Panc1 (cell line): ENCODE measurements around the gene DZIP1. TPM values are rescaled to one million over a fixed set of nuclear protein-coding genes. Genes with fewer than 3 reads are reported as not detected.

Source experiments
- ATAC-seq: fragments of 200-7000 bp; cut with Tn5 transposase; 2 replicates; pipeline ENCODE4 v1.9.1; 2020; ENCODE audit warnings: mild to moderate bottlenecking, moderate library complexity
- BruUV-seq: library from RNA; stranded (reverse); fragments of 400-500 nt; replicated peaks from 2 replicates; lab custom pipeline; 2021; lab: Mats Ljungman, UMichigan
- CTCF ChIA-PET: fragments of 300-600 bp; sonication (Branson Sonifier 250); formaldehyde crosslinking; loops from one replicate; lab custom pipeline; 2022; ENCODE audit warnings: antibody characterized with exemption; lab: Charles Lee
- POLR2A ChIA-PET: fragments of 300-600 bp; sonication (Branson Sonifier 250); formaldehyde crosslinking; loops from one replicate; lab custom pipeline; 2022; ENCODE audit warnings: antibody characterized with exemption; lab: Charles Lee
- DNase-seq: peaks from one replicate; pipeline ENCODE4 v3.0.0-alpha.2; 2010; ENCODE audit warnings: low read depth, low spot score
- H3K27ac ChIP-seq: 2 replicates; pipeline ENCODE4 v1.5.1; 2011; ENCODE audit warnings: mild to moderate bottlenecking, low read length, inconsistent platforms
- H3K27me3 ChIP-seq: fragments of 200-500 bp; sonication (Bioruptor generic); 2 replicates; pipeline ENCODE4 v1.6.0; 2014; ENCODE audit warnings: low read length, inconsistent platforms; ENCODE audit not compliant: control insufficient read depth, insufficient read depth
- H3K36me3 ChIP-seq: fragments of 200-500 bp; sonication (Bioruptor generic); 2 replicates; pipeline ENCODE4 v1.5.1; 2014; ENCODE audit warnings: inconsistent platforms, mild to moderate bottlenecking, low read length, moderate library complexity; ENCODE audit not compliant: control insufficient read depth, insufficient read depth
- H3K4me1 ChIP-seq: 2 replicates; pipeline ENCODE4 v1.5.1; 2011; ENCODE audit warnings: inconsistent platforms, mild to moderate bottlenecking, low read length, moderate library complexity; ENCODE audit not compliant: control insufficient read depth, insufficient read depth
- H3K4me3 ChIP-seq, 2 experiments: 2 replicates each; pipeline ENCODE4 v1.5.1; 2011 to 2012; ENCODE audit warnings: low read depth in 2 of 2, low read length in 2 of 2, mild to moderate bottlenecking in 2 of 2, inconsistent platforms in 1 of 2, moderate library complexity in 1 of 2
- H3K9me3 ChIP-seq: fragments of 200-500 bp; sonication (Bioruptor generic); 2 replicates; pipeline ENCODE4 v1.5.1; 2014; ENCODE audit warnings: low read depth, mild to moderate bottlenecking, inconsistent platforms, low read length, moderate library complexity; ENCODE audit not compliant: control insufficient read depth, insufficient read depth
- POLR2AphosphoS5 ChIP-seq: IDR thresholded peaks from 2 replicates; pipeline ENCODE4 v1.6.1; 2012; ENCODE audit warnings: mild to moderate bottlenecking, low read depth, low read length, moderate library complexity
- SIN3A ChIP-seq: IDR thresholded peaks from 2 replicates; pipeline ENCODE4 v1.6.1; 2012; ENCODE audit warnings: low read depth, mild to moderate bottlenecking, low read length, moderate library complexity, borderline replicate concordance; ENCODE audit not compliant: insufficient read depth
- TCF7L2 ChIP-seq: IDR thresholded peaks from 2 replicates; pipeline ENCODE4 v1.6.1; 2011; ENCODE audit warnings: mild to moderate bottlenecking, low read depth, low read length, inconsistent platforms
- in situ Hi-C: cut with HindIII; loops from 2 replicates; pipeline ENCODE4 v1.10.0; 2016; ENCODE audit warnings: low sequenced_read_pairs, low pct_unique_long_range_greater_than_20kb
- intact Hi-C: fragments of 100-400 bp; cut with micrococcal nuclease; formaldehyde crosslinking; loops from one replicate; pipeline ENCODE4 v1.10.0; 2022; ENCODE audit not compliant: unreplicated experiment
- total RNA-seq: library from RNA; stranded (reverse); gene quantifications from one replicate; pipeline ENCODE4 v1.2.1, GENCODE V29; 2021; ENCODE audit not compliant: unreplicated experiment
- TF ChIP-seq, protein P1 (sequence below): fragments of 450-650 bp; IDR thresholded peaks from 2 replicates; pipeline ENCODE4 v1.5.1; 2017; ENCODE audit warnings: mild to moderate bottlenecking
- TF ChIP-seq, protein P2 (sequence below), 2 experiments: IDR thresholded peaks; 2 replicates each; pipeline ENCODE4 v1.6.1; 2011 to 2012; ENCODE audit warnings: low read depth in 2 of 2, control low read depth in 1 of 2, low read length in 1 of 2, mild to moderate bottlenecking in 1 of 2, moderate library complexity in 1 of 2; ENCODE audit not compliant: insufficient read depth in 1 of 2

Gene DZIP1
- total RNA-seq, 1 experiment from 2014 or later, result 22.9 TPM

DNA sequence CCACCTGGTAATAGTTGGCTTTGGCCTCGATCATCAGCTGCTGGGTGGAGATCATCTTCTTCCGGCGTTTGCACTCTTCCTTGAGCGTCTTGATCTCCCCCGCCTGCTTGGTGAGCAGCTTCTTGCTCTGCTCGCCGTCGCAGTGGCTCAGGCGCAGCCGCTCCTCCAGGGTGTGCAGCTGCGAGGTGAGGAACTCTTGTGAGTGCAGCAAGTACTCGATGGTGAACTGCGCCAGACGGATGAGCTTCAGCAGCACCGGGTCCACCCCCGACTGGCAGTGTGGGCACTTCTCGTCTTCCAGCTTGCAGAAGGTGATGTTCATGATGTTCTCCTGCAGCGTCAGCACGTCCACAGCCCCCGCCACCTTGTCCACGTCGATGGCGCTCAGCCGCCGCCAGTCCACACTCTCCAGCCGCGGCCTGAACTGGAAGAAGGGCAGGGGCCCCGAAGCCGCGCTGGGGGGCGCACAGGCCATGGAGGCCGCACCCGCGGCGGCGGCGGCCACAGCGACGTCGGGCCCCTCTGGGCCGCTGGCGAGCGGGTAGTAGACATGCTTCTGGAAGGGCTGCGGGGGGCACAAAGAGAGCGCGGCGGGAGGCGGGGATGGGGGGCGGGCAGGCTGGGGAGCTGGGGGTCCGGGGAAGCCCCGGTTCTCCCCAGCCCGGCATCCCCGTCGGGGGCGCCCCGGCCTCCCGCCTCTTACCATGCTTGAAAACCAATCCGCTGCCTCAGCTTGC lies 3.0 kb downstream of the DZIP1 start:
- in situ Hi-C loops (no loop called here), intact Hi-C loops (no loop called here)
- TF ChIP-seq, protein P1, sequence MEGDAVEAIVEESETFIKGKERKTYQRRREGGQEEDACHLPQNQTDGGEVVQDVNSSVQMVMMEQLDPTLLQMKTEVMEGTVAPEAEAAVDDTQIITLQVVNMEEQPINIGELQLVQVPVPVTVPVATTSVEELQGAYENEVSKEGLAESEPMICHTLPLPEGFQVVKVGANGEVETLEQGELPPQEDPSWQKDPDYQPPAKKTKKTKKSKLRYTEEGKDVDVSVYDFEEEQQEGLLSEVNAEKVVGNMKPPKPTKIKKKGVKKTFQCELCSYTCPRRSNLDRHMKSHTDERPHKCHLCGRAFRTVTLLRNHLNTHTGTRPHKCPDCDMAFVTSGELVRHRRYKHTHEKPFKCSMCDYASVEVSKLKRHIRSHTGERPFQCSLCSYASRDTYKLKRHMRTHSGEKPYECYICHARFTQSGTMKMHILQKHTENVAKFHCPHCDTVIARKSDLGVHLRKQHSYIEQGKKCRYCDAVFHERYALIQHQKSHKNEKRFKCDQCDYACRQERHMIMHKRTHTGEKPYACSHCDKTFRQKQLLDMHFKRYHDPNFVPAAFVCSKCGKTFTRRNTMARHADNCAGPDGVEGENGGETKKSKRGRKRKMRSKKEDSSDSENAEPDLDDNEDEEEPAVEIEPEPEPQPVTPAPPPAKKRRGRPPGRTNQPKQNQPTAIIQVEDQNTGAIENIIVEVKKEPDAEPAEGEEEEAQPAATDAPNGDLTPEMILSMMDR, result no peak
- TF ChIP-seq, protein P2, sequence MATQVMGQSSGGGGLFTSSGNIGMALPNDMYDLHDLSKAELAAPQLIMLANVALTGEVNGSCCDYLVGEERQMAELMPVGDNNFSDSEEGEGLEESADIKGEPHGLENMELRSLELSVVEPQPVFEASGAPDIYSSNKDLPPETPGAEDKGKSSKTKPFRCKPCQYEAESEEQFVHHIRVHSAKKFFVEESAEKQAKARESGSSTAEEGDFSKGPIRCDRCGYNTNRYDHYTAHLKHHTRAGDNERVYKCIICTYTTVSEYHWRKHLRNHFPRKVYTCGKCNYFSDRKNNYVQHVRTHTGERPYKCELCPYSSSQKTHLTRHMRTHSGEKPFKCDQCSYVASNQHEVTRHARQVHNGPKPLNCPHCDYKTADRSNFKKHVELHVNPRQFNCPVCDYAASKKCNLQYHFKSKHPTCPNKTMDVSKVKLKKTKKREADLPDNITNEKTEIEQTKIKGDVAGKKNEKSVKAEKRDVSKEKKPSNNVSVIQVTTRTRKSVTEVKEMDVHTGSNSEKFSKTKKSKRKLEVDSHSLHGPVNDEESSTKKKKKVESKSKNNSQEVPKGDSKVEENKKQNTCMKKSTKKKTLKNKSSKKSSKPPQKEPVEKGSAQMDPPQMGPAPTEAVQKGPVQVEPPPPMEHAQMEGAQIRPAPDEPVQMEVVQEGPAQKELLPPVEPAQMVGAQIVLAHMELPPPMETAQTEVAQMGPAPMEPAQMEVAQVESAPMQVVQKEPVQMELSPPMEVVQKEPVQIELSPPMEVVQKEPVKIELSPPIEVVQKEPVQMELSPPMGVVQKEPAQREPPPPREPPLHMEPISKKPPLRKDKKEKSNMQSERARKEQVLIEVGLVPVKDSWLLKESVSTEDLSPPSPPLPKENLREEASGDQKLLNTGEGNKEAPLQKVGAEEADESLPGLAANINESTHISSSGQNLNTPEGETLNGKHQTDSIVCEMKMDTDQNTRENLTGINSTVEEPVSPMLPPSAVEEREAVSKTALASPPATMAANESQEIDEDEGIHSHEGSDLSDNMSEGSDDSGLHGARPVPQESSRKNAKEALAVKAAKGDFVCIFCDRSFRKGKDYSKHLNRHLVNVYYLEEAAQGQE (IDR thresholded peaks at IDR 0.05; ENCODE audit: insufficient read depth in 1 of 2, low read depth in 2 of 2, low read length in 1 of 2), result no peak
- no peak for TF ChIP-seq SIN3A
- TF ChIP-seq POLR2AphosphoS5, result no peak
- no peak for ATAC-seq
- DNase-seq, result no peak
- Histone ChIP-seq H3K4me1 (0 out of 2 replicates have a peak, but pooled peaks cover 5% of the 10 kb centered on the region), H3K27ac (no peak overlapping the region), H3K4me3 (peak overlapping the region in 1 of 2 experiments; percentile 14; a peak in 1 of 4 replicates), H3K27me3 (no peaks in the 10 kb centered on the region), H3K36me3 (peaks cover 2% of the 10 kb centered on the region; the same call in 1 of the 2 replicates), H3K9me3 (no peaks in the 10 kb centered on the region)
- CTCF ChIA-PET, result no interaction called here
- BruUV-seq, result no TSS peak
- POLR2A ChIA-PET, result no interaction called here

DNA sequence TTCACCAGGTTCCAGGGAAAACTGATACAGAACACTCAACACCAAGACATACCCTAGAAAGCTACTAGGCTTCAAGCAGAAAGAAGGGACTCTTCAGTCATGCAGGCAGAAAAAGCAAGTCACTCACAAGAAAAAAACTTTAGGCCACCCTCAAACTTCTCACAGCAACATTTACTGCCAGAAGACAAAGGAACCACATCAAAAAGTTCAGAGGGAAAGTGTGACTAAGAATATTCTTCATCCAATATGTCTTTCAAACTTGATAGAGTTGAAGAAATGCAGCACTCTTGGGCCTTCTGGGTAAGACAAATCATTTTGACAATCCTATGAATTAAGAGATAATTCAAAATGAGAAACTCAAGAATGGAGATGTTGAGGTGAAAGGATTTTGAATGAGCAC lies 7.7 kb downstream of the DZIP1 start:
- H3K36me3 ChIP-seq, result peaks cover 2% of the 10 kb centered on the region; the same call in 1 of the 2 replicates
- H3K4me3 ChIP-seq, result no peak overlapping the region
- POLR2A ChIA-PET, result no interaction called here
- intact Hi-C loops (no loop called here), in situ Hi-C loops (no loop called here)
- CTCF ChIA-PET, result no interaction called here
- no TSS peak for BruUV-seq
- H3K4me1 ChIP-seq, result no peaks in the 10 kb centered on the region
- ATAC-seq, result no peak
- no peak overlapping the region for H3K27ac ChIP-seq
- no peaks in the 10 kb centered on the region for H3K27me3 ChIP-seq
- TF ChIP-seq, protein P1, result no peak
- TF ChIP-seq, protein P2 (IDR thresholded peaks at IDR 0.05; ENCODE audit: insufficient read depth in 1 of 2, low read depth in 2 of 2, low read length in 1 of 2), result no peak
- no peak for TF ChIP-seq POLR2AphosphoS5
- TF ChIP-seq SIN3A, result no peak
- TF ChIP-seq TCF7L2, result no peak
- H3K9me3 ChIP-seq, result no peaks in the 10 kb centered on the region
- no peak for DNase-seq
